ENCODE measurements around the gene DUSP7. TPM values are rescaled to one million over a fixed set of nuclear protein-coding genes. Genes with fewer than 3 reads are reported as not detected.

DUSP7 gene
- total RNA-seq, 1 experiment from 2014 or later = 9.9 TPM

DNA sequence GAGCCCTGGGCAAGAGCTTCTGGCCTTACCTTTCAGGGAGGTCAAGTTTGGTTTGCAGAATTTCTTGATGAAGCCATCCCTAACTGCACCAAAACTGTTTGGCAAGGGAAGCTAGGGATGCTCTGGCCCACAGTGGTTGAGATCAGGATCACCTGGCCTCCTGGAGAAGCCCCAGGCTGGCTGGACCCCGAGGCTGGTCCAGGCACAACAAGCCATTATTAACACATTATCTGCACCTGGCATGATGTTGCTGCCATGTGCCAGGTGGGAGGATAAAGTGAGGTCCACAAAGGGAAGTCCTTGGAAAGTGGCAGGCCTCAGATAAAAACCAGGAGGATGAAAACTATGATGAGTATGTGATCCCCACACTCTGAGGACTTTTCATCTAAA lies 35.9 kb upstream of the DUSP7 start:
- Mint-ChIP-seq H3K27ac (ENCODE audit: unreplicated experiment) (no peak overlapping the region), H3K4me3 (ENCODE audit: unreplicated experiment) (no peak overlapping the region), H3K4me1 (ENCODE audit: low read depth, unreplicated experiment) (no peaks in the 10 kb centered on the region), H3K27me3 (ENCODE audit: insufficient read depth, unreplicated experiment) (no peaks in the 10 kb centered on the region), H3K36me3 (ENCODE audit: insufficient read depth, unreplicated experiment) (peaks cover 6% of the 10 kb centered on the region), H3K9me3 (ENCODE audit: unreplicated experiment) (no peaks in the 10 kb centered on the region)
- H3K27me3 ChIP-seq (replicated peaks; ENCODE audit: control insufficient read depth, insufficient read depth, low read length) = no peaks in the 10 kb centered on the region
- no peak for DNase-seq
- H3K9me3 ChIP-seq = no peaks in the 10 kb centered on the region
- TF ChIP-seq, protein P1, sequence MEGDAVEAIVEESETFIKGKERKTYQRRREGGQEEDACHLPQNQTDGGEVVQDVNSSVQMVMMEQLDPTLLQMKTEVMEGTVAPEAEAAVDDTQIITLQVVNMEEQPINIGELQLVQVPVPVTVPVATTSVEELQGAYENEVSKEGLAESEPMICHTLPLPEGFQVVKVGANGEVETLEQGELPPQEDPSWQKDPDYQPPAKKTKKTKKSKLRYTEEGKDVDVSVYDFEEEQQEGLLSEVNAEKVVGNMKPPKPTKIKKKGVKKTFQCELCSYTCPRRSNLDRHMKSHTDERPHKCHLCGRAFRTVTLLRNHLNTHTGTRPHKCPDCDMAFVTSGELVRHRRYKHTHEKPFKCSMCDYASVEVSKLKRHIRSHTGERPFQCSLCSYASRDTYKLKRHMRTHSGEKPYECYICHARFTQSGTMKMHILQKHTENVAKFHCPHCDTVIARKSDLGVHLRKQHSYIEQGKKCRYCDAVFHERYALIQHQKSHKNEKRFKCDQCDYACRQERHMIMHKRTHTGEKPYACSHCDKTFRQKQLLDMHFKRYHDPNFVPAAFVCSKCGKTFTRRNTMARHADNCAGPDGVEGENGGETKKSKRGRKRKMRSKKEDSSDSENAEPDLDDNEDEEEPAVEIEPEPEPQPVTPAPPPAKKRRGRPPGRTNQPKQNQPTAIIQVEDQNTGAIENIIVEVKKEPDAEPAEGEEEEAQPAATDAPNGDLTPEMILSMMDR (IDR thresholded peaks at IDR 0.05; ENCODE audit: insufficient read depth in 1 of 2, low read depth in 1 of 2, low read length in 1 of 2, severe bottlenecking in 1 of 2, unreplicated experiment in 1 of 2) = no peak
- no peaks in the 10 kb centered on the region for H3K36me3 ChIP-seq (ENCODE audit: control insufficient read depth, insufficient read depth, low read length)
- POLR2A ChIA-PET = no interaction called here
- CTCF ChIA-PET = no interaction called here
- intact Hi-C loops (cut with micrococcal nuclease; ENCODE audit: unreplicated experiment) = no loop called here
- no TSS peak for BruUV-seq (replicated peaks)
- H3K4me1 ChIP-seq = 0 out of 2 replicates have a peak, but pooled peaks cover 4% of the 10 kb centered on the region
- H3K4me3 ChIP-seq (ENCODE audit: low read depth, low read length) = no peak overlapping the region

DNA sequence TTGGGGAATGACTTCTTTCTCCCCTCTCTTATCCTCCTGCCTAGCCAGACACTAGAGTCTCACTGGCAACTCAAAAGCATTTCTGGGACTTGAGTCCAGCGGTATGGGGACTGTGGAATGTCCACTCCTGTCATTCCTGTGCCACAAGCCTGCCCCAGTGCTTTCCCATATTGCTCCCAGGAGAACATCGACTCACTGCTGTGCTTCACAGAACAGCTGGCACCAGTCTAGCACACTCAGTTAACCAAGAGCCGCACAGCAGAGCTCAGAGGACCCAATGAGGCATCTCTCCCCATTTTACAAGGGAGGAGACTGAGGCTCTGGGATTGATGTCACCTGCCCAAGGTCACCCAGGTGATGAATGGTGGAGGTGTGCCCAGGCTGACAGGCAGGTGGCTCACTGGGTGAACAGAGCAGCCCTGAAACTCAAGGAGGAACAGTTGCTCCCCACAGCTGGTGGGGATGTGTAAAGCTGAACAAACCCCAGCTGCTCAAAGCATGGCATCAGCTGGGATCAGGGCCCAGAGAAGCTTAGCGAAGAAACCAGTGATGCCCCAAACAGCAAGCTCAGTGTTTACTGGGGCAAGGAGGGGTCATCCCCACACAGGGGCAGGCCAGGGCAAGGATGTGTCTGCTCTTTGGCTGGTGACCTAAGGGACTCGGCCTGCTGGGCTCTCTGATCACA lies 35.4 kb upstream of the DUSP7 start:
- BruUV-seq (replicated peaks) = no TSS peak
- H3K36me3 ChIP-seq (ENCODE audit: control insufficient read depth, insufficient read depth, low read length) = no peaks in the 10 kb centered on the region
- ChIA-PET POLR2A (no interaction called here), CTCF (interaction anchor here (0.6 kb wide), 2 partner anchors 25 to 91 kb away, joined by 3 to 7 read pairs; no protein-coding TSS in a partner anchor)
- Mint-ChIP-seq H3K9me3 (ENCODE audit: unreplicated experiment) (no peaks in the 10 kb centered on the region), H3K27ac (ENCODE audit: unreplicated experiment) (no peak overlapping the region), H3K4me1 (ENCODE audit: low read depth, unreplicated experiment) (no peaks in the 10 kb centered on the region), H3K27me3 (ENCODE audit: insufficient read depth, unreplicated experiment) (no peaks in the 10 kb centered on the region), H3K36me3 (ENCODE audit: insufficient read depth, unreplicated experiment) (peaks cover 6% of the 10 kb centered on the region), H3K4me3 (ENCODE audit: unreplicated experiment) (no peak overlapping the region)
- H3K27me3 ChIP-seq (replicated peaks; ENCODE audit: control insufficient read depth, insufficient read depth, low read length) = no peaks in the 10 kb centered on the region
- no peak for DNase-seq
- TF ChIP-seq, protein P1 (IDR thresholded peaks at IDR 0.05; ENCODE audit: insufficient read depth in 1 of 2, low read depth in 1 of 2, low read length in 1 of 2, severe bottlenecking in 1 of 2, unreplicated experiment in 1 of 2) = no peak
- 0 out of 2 replicates have a peak, but pooled peaks cover 4% of the 10 kb centered on the region for H3K4me1 ChIP-seq
- intact Hi-C loops (cut with micrococcal nuclease; ENCODE audit: unreplicated experiment) = no loop called here
- no peaks in the 10 kb centered on the region for H3K9me3 ChIP-seq
- no peak overlapping the region for H3K4me3 ChIP-seq (ENCODE audit: low read depth, low read length)

DNA sequence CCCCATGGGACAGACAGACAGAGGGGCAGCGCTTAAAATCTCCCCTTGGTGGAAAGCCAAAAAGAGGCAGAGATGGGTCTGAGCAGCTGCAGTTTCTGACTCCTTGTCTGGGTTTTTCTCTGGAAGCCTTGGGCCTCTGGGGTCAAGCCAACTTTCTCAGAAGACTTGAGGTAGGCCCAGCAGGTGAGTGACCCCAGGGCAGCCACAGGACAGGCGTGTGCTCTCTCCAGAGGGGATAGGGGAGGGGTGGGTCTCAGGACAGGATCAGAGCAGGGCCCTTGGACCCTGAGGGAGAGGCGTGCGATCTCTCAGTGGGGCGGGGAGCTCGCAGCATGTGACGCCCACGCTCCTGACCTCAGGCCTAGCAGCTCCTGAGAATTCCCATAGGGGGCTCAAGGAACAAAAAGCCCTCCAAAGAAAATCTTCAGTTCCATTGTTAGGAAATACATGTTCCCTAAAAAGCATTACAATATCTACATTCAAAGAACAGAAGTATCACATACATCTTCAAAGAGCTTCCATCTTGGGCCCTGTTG lies 34.6 kb upstream of the DUSP7 start:
- TF ChIP-seq, protein P1 (IDR thresholded peaks at IDR 0.05; ENCODE audit: insufficient read depth in 1 of 2, low read depth in 1 of 2, low read length in 1 of 2, severe bottlenecking in 1 of 2, unreplicated experiment in 1 of 2) = no peak
- Histone ChIP-seq H3K27me3 (replicated peaks; ENCODE audit: control insufficient read depth, insufficient read depth, low read length) (no peaks in the 10 kb centered on the region), H3K9me3 (no peaks in the 10 kb centered on the region), H3K4me3 (ENCODE audit: low read depth, low read length) (no peak overlapping the region), H3K4me1 (0 out of 2 replicates have a peak, but pooled peaks cover 4% of the 10 kb centered on the region), H3K36me3 (ENCODE audit: control insufficient read depth, insufficient read depth, low read length) (no peaks in the 10 kb centered on the region)
- Mint-ChIP-seq H3K36me3 (ENCODE audit: insufficient read depth, unreplicated experiment) (peaks cover 10% of the 10 kb centered on the region), H3K4me1 (ENCODE audit: low read depth, unreplicated experiment) (no peaks in the 10 kb centered on the region), H3K9me3 (ENCODE audit: unreplicated experiment) (no peaks in the 10 kb centered on the region), H3K27me3 (ENCODE audit: insufficient read depth, unreplicated experiment) (no peaks in the 10 kb centered on the region), H3K27ac (ENCODE audit: unreplicated experiment) (no peak overlapping the region), H3K4me3 (ENCODE audit: unreplicated experiment) (no peak overlapping the region)
- intact Hi-C loops (cut with micrococcal nuclease; ENCODE audit: unreplicated experiment) = no loop called here
- POLR2A ChIA-PET = no interaction called here
- BruUV-seq (replicated peaks) = no TSS peak
- DNase-seq = no peak
- CTCF ChIA-PET = interaction anchor here (0.6 kb wide), 1 partner anchor 90 kb away, joined by 3 read pairs; no protein-coding TSS in a partner anchor
